Fibroblast of skin of right biceps (primary cell): ENCODE measurements around the gene OR6K3.
"Not testable (repeated sequence)": the region's sequence is repeated elsewhere in the genome, so short reads cannot be mapped to it uniquely, and the experiment has no call there.

Source experiments
- DNase-seq: peaks from one replicate; pipeline ENCODE4 v3.0.0-alpha.2; 2013

Gene OR6K3, protein sequence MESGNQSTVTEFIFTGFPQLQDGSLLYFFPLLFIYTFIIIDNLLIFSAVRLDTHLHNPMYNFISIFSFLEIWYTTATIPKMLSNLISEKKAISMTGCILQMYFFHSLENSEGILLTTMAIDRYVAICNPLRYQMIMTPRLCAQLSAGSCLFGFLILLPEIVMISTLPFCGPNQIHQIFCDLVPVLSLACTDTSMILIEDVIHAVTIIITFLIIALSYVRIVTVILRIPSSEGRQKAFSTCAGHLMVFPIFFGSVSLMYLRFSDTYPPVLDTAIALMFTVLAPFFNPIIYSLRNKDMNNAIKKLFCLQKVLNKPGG

DNA sequence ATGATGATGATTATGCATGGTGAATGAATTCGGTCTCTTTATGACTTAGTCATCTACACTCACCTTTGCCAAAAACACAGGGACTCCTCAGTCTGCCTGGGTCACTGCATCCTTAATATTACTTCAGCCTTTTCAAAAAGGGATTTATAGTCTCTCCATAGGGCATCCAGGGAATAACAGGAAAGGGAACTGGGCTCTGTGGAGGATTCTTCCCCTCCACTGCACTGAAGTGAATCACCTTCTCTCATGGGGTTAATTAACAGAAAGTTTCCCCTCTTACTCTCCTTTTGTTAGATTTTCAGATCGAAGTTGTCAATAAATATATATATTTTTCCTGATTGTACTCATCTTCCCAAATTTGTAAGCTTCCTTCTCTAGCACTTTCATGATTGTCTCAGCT, at the start of gene OR6K3:
OR6K3 (minus strand) TSS at position 101 of the 400 bp plus-strand sequence. CDS start 2,605 bp downstream, outside the sequence.
- no peak for DNase-seq

DNA sequence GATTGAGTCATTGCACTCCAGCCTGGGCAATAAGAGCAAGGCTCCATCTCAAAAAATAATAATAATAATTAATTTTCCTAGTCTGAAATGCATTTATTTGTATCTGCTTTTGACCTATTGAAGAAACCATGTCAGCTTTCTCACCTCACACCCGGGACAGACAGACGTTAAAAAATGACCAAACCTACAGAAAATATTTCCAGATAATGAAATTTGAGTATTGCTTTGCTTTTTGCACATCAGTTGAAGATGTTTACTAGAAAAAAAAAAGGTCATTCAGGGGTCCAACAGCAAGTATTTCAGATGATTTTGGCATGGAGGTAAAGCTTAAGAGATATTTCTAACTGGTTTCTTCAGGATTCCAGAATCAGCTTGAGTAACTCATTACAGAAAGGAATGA, 33.9 kb upstream of the OR6K3 start, which contains the start of gene OR6K6:
OR6K6 (plus strand) TSS at position 301 of the 400 bp plus-strand sequence. CDS start 168 bp downstream, outside the sequence.
- DNase-seq: no peak

DNA sequence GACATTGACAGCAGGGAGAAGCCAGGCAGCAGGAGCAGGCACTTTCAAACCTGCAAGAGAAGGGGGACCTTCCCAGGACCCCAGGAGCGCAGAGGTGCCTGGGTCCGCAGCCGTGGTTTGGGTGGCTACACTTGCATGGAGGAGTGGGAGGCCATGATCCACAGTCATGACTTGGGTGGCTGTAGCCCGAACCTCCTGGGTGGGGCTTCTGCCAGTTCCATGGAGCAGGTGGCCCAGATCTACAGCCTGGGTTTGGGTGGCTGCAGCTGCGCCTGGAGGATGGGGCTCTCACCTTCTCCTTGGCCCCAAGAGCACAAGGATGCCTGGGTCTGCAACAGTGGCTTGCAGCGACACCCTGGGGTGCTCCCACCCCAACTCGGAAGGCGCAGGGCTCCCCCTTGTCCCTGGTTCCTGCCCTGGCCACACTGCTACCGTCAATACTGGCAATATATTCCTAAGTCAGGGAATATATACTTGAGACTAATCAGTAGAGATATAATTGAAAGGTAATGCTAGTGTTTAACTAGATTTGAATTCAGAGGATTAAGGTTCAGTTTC, 31.7 kb upstream of the OR6K3 start:
- no peak for DNase-seq

DNA sequence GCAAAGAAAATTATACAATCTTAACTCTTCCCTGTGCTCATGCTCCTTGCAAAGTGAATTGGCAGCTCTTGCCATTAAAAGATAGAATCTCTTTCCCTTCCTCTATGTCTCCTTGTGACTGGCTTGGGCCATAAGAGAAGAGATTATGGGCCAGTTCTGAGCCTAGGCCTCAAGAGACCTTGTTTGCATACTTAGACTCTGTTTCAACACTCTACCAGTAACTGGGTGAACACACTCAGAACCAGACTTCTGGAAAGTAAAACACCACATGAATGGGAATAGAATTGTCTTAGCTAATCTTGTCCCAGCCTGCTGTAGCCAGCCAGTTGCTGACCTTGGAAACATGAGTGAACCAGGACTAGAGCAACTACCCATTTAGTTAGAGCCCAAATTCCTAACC, 15.3 kb upstream of the OR6K3 start:
- DNase-seq: no peak

DNA sequence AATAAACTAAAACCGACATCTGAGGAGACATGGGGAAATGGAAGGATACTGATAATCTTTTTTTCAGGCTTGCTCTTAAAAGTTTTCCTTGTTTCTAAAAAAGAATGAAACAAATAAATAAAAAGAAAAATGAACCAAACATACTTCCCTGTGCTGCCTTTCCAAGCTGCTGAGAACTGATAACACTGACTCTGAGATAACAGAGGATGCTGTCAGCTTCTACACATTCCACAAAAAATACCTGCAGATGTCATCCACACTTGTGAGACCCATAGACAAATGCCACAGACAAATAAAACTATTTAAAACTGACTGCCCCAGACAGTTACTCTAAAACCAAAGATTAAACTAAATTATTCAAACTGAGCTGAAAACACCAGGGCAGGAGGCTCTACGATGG, 12.0 kb upstream of the OR6K3 start:
- DNase-seq: no peak

DNA sequence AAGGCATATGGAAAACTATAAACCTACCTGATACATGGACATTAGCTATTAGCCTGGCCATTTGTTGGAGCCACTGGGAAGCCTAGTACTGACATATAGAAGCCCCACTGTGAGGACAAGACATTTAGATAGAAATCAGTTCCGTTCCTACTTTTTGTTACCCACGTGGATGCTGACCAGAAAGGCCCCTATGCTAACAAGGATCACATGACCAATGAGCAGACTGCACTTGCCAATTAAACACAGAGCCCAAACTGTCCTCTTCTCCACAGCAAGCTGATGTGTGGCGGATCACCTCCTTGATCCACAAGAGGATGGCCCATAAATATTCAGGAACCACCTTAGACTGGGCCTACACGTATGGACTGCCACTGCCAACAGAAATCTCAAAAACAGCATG, 11.2 kb upstream of the OR6K3 start:
- DNase-seq: no peak

DNA sequence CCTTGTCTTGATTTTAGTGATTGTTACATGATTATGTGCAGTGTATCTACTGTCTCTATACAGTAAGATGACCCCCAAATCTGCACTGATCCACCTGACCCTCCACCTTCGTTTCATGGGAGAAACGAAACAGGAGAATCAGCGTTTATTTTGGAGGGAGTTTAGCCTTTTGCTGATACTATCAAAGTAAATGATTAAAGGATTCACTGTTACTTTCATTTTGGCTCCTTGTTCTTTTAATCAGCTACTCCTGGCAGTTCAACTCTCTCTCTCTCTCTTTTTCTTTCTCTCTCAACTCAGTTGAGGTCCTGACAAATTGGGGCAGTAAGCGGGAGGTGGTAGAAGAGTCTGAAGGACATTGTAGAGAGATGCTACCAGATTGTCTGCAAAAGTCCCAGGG, 9.9 kb upstream of the OR6K3 start:
- DNase-seq: no peak

DNA sequence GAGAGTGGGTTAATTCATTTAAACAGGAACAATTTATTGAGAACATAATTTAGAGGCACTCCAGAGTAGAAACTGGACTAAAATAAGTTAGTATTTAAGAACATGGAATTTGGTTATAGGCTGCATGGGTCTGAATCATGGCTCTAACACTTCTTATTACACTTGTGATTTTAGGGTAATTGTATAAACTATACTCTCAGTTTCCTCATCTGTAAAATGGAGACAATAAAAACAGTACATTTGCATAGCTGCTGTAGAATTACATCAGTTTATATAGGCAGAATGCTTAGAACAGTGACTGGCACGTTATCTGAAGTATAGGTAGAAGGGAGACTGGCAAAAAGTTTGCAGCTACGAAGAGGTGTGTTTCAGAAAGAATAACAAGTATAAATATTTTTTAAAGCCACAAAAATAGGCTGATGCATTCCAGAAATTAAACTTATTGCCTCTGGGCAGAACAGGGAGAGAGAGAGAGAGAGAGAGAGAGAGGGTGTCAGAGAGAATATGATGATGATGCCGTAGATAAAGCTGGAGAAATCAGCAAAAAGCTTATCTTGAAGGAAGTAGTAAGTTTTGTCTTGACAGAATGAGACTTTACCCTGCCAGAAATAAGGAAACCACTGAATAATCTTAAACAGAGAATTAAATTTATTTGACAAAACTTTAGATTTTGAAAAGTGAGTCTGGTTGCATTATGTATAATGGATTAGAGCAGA, 8.1 kb upstream of the OR6K3 start:
- no peak for DNase-seq

DNA sequence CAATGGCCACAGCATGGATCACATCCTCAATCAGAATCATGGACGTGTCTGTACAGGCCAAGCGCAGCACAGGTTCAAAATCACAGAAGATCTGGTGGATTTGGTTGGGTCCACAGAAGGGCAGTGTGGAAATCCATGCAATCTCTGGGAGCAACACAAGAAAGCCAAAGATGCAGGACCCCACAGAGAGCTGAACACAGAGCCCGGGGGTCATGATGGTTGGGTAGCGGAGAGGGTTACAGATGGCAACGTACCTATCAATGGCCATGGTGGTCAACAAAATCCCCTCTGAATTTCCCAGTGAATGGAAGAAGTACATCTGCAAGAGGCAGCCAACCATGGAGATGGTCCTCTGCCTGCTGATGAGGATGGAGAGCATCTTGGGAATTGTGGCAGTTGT, 3.9 kb upstream of the OR6K3 start:
- DNase-seq: no peak

DNA sequence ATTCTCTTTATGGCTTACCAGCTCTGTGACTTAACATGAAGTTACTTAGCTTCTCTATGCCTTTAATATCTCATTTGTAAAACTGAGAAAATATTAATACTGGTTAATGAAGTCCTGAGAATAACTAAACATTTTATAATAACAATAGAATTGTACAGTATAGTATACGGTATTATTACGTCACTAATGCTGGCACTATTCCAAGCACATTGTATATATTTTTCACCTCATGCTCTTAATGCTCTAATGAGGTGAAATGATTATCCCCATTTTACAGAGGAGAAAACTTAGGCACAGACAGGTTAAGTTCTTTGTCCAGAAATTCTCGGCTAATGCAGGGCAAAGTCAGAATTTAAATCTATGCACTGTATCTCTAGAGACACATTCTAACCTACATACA, 856 bp downstream of the OR6K3 start:
- no peak for DNase-seq

DNA sequence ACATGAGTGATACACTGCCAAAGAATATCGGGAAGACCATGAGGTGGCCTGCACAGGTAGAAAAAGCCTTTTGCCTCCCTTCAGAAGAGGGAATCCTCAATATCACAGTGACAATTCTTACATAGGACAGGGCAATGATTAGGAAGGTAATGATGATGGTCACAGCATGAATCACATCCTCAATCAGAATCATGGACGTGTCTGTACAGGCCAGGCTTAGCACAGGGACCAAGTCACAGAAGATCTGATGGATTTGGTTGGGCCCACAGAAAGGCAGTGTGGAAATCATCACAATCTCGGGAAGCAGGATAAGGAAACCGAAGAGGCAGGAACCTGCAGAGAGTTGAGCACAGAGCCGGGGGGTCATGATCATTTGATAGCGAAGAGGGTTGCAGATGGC, 3.2 kb downstream of the OR6K3 start:
- no peak for DNase-seq

DNA sequence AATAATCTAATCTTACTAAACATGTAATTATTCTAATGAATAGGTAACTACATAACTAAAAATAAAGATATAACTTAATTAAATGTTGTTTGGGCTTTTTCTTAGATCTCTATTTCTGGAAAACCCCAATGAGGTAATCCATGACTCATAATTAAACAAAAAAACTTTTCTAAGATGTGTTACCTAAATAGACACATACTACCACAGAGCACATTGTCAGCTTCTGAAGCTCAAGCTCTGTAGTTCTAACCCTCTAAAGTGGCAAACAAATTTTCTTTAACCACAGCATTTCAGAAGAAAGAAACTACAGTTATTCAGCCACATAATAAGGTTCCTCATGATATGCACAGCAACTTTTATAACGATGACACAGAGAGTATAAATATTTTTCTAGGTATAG, 4.2 kb downstream of the OR6K3 start:
- DNase-seq: no peak

DNA sequence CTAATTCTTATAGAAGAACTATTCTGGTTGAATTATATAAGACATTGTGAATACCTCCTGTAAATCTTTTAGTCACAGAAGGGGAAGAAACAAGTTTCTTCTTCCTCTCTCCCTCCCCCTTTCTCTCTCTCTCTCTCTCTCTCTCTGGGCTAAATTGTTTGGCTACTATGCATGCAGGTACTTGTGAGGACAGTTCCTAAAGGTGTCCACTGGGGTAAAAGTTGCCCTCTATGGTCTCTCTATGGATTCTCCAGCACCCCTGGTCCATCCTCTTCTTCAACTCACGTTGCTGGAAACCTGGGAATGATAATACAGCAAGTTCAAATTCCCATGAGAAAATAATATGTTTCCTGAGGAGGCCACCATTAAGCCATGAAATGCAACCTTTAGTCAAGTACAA, 5.8 kb downstream of the OR6K3 start:
- DNase-seq: no peak

DNA sequence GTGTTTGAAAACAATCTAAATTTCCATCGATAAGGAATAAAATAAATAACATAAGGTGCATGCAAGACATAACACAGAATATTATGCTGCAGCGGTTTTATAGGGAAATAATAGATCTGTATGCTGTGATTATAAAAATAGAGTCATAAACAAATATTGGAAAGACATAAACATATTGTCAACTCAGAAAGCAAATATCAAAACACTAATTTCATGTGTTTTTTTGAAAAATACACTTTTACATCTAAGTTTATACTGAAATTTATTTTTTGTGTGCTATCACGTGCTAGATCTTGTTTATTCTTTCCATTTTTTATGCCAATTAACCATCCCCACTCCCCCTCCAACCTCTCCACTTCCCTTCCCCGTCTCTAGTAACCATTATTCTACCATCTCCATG, 9.4 kb downstream of the OR6K3 start:
- DNase-seq: no peak

DNA sequence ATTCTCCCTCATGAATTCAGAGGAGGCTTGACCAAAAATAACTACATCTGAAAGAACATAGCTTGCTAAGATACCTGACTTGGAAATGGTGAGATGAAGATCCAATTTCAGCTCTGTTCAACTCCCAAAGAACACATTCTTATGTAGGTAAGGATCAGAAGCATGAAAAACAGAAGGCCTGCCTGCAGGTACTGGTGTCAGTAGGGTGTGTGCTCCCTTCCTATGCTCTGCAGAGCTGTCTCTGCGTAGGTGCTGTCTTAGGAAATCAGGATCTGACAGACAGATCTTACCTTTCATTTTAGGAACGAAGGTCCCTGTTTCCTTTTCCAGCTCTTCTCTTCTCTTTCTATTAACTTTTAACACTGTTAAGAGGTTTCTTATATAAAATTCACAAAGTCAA, 14.4 kb downstream of the OR6K3 start:
- DNase-seq: no peak

DNA sequence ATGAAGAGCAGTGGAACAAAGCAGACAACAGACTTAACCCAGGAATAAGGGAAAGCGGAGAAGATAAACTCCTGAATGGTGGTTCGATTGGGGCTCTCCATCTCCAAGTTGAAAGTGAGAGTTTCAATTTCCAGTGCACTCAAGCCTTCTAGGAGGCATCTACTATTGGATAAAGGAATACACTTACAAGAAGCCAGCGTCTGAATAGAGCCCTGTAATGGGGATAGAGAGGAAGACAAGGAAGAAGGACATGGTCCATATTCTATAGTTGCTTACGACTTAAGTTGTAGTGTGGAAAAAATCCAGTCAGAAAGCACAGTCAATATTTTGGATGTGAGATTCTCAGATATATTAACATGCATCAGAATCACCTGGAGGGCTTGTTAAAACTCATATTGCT, 20.0 kb downstream of the OR6K3 start, which contains the start of gene OR6K2:
OR6K2 (minus strand) TSS at position 101 of the 400 bp plus-strand sequence; CDS start at position 101, 0 bp downstream.
- DNase-seq: no peak

DNA sequence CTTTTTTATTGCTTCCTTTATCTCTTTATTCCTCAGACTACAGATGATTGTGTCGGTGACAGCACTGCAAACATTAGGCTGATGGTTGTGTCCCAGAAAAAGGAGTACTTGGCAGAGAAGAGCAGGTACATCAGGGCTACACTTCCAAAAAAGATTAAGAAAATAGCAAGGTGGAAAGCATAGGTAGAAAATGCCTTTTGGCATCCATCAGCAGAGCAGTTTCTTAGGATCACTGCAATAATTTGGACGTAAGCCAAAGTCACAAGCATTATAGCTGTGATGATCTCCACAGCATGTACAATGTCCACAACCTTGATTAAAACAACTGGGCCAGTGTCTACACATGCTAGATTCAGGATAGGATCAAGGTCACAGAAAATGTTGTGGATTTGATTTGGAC, 25.9 kb downstream of the OR6K3 start:
- no peak for DNase-seq

DNA sequence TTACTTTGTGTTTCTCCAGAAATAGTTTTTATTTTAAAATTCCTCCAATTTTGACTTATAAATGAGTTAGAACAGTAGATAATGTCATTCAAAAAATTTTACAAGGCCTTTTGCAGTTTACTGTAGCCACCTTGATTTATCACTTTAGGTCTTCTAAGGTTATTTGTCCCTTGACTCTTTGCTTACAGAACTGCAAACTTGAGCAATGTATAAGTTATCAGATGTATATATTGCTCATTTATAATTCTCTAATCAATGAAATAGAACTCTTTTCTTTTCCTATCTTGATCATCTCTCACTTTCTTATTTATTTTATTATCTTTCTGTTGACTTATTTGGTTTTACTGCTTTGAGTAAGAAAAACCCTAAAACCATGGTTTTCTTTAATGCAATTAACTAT, 28.2 kb downstream of the OR6K3 start:
- no peak for DNase-seq

DNA sequence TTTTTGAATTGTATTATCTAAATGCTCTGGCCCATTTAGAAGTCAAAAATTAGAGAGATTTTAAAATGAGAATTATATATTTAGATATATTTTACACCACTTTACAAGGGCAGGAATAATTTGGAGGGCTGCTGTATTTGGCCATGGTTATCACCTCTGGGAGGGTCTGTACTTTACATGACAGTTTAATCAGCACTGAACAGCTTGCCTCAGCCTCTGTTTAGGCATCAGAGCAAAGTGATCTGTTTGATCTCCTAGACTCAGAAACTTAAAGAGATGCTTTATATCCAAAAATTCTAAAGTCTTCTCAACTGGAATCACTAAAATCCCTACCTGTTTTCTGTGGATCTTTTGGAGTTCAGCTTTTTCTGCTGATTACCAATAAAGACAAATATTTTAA, 28.6 kb downstream of the OR6K3 start:
- DNase-seq: no peak

DNA sequence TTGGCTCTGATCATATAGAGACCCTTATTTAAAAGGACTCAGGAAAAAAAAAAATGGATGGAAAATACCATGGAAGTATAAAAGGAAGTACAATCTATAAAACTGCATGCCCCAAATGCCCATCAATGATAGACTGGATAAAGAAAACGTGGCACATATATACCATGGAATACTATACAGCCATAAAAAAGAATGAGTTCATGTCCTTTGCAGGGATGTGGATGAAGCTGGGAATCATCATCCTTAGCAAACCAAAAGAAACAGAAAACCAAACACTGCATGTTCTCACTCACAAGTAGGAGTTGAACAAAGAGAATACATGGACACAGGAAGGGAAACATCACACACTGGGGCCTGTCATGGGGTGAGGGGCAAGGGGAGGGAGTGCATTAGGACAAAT, 29.4 kb downstream of the OR6K3 start:
- not testable (repeated sequence) for DNase-seq

DNA sequence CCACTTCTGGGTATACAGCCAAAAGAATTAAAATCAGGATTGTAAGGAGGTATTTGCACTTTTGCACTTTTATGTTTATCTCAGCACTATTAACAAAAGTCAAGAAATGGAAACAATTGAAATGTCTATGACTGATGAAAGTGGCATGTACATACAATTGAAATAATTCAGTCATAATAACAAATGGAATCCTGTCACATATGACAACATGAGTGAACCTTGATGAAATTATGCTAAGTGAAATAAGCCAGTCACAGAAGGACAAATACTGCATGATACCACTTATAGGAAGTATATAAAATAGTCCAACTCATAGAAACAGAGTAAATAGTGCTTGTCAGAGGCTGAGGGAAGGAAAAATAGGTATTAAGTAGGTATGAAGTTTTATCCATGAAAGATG, 30.6 kb downstream of the OR6K3 start:
- DNase-seq: no peak

DNA sequence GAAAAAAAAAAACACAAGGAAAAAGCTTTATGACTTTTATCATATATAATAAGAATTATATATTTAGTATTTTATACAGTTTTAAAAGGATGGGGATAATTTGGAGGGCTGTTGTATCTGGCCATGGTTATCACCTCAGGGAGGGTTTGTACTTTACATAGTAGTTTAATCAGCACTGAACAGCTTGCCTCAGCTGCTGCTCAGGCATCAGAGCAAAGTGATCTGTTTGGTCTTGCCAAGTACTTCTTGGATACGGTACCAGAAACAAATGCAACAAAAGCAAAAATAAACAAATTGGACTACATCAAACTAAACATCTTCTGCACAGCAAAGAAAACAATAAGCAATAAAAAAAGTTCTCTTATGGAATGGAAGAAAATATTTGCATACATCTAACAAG, 31.4 kb downstream of the OR6K3 start:
- DNase-seq: no peak

DNA sequence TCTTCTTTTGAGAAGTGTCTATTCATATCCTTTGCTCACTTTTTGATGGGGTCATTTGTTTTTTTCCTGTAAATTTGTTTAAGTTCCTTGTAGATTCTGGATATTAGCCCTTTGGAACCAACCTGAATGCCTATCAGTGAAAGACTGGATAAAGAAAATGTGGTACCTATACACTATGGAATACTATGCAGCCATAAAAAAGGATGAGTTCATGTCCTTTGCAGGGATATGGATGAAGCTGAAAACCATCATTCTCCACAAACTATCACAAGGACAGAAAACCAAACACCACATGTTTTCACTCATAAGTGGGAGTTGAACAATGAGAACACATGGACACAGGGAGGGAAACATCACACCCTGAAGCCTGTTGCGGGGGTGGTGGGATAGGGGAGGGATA, 32.2 kb downstream of the OR6K3 start:
- DNase-seq: not testable (repeated sequence)

DNA sequence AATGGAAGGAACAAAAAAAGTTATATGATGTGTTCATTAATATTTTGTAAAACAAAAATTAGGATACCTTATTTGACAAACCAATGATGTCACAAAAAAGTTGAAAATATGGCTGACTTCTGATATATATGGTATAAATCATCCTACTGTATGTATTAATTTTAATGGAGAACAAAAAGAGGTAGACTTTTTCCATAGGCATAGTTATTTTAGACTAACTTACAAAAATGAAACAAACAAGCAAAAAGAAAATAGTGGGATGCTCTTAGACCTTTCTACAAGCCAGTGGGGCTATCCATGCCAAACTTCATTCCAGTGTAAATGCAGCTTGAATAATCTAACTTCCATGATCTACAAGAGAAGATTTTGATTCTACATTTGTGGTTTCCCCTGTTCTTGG, 33.5 kb downstream of the OR6K3 start:
- DNase-seq: no peak
